ENCODE results near the gene DHRS12.

The DHRS12 gene

DNA sequence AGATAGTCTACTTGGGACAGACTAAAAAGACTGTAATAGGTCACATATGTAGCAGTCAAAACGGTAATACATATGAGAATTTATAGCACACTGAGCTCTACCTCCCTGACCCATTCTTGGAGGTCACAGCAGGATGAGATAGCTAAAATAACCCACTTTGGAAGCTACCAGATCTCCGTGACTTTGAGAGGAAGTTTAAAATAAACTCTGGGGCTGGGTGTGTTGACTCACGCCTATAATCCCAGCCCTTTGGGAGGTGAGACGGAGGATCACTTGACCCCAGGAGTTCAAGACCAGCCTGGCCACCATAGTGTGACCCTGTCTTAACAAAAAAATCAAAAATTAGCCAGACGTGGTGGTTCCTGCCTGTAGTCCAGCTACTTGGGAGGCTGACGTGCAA, 45.3 kb downstream of the DHRS12 start:
- H3K4me3 ChIP-seq (ENCODE audit: control insufficient read depth, low read depth, low read length), result no peak overlapping the region
- TF ChIP-seq, protein P1, sequence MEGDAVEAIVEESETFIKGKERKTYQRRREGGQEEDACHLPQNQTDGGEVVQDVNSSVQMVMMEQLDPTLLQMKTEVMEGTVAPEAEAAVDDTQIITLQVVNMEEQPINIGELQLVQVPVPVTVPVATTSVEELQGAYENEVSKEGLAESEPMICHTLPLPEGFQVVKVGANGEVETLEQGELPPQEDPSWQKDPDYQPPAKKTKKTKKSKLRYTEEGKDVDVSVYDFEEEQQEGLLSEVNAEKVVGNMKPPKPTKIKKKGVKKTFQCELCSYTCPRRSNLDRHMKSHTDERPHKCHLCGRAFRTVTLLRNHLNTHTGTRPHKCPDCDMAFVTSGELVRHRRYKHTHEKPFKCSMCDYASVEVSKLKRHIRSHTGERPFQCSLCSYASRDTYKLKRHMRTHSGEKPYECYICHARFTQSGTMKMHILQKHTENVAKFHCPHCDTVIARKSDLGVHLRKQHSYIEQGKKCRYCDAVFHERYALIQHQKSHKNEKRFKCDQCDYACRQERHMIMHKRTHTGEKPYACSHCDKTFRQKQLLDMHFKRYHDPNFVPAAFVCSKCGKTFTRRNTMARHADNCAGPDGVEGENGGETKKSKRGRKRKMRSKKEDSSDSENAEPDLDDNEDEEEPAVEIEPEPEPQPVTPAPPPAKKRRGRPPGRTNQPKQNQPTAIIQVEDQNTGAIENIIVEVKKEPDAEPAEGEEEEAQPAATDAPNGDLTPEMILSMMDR (IDR thresholded peaks at IDR 0.05; ENCODE audit: control insufficient read depth, insufficient read depth, low read depth, low read length, missing control alignments), result no peak
- DNase-seq (ENCODE audit: low read depth), result no peak

DNA sequence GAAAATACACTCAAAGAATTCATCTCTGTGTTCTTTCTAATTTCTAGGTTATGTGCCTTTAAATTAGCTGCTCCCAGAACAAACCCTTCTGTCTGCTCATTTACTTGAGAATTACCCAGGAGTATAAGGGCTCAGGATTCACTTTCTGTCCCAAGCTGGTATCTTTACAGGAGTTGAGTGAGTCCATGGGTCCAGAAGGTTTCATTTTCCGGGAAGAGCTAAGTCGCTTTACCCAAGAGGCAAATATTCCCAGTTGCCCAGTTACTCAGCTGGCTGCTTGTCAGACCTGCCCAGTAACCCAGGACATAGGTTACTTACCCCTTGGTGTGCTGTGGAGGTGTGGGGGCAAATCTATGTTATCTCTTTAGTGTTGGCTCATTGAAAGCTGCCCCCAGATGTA, 47.3 kb downstream of the DHRS12 start:
- DNase-seq (ENCODE audit: low read depth), result no peak
- no peak overlapping the region for H3K4me3 ChIP-seq (ENCODE audit: control insufficient read depth, low read depth, low read length)
- TF ChIP-seq, protein P1 (IDR thresholded peaks at IDR 0.05; ENCODE audit: control insufficient read depth, insufficient read depth, low read depth, low read length, missing control alignments), result no peak

DNA sequence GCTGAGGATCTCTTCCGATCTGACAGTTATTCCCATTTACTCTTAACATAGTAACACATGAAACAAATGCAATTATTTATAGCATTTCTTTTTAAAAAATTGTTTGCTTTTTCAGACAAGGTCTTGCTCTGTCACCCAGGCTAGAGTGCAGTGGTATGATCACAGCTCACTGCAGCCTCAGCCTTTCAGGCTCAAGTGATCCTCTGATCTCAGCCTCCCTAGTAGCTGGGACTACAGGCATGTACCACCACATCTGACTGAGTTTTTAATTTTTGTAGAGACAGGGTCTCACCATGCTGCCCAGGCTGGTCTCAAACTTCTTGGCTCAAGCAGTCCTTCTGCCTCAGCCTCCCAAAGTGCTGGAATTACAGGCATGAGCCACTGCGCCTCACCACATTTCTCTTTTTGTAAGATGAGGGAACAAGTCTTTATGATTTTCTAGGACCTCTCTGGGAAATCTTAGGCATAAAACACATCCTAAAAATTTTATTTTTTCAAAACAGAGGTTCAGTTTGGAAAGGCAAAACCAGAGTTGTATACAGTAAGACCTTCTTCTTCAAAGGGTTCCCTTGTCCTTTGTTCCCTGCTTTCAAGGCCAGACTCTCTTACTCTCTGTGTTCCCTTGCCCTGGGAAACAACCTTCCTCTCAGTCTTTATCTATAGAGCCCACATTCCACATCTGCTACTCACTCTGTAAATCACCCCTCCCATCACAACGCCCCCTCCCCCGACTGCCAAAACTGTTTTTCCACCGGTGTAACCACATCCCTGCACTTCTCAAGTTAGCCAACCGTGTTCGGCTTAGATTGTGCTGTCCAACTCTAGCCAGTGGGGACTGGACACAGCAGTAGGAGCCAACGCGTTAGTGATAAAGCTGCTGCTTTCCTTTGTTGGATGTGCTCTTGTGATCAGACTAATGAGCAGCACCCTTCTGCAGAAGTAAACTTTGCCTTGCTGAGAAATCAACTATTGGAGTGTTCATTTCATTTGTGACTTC, 56.2 kb downstream of the DHRS12 start:
- TF ChIP-seq, protein P1 (IDR thresholded peaks at IDR 0.05; ENCODE audit: control insufficient read depth, insufficient read depth, low read depth, low read length, missing control alignments), result no peak
- no peak for DNase-seq (ENCODE audit: low read depth)
- H3K4me3 ChIP-seq (ENCODE audit: control insufficient read depth, low read depth, low read length), result no peak overlapping the region

DNA sequence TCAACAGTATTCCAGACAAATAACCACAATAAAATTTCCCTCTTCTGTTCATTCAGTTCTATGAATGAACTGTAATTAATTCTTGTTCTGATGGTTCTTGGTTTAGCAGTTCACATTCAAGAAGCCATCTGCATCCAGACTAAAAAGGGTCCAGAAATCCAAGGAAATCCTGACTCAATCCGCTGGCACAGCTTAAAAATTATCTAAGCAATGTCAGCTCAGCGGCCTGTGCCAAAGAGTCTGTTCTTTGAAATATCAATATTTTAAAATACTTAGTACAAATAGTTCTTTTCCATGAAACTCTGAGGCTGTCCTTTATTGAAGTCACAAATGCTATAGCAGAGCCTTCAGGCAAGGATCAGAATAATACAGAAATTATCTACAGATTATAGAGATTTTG, 57.2 kb downstream of the DHRS12 start:
- TF ChIP-seq, protein P1 (IDR thresholded peaks at IDR 0.05; ENCODE audit: control insufficient read depth, insufficient read depth, low read depth, low read length, missing control alignments), result no peak
- H3K4me3 ChIP-seq (ENCODE audit: control insufficient read depth, low read depth, low read length), result no peak overlapping the region
- DNase-seq (ENCODE audit: low read depth), result no peak

DNA sequence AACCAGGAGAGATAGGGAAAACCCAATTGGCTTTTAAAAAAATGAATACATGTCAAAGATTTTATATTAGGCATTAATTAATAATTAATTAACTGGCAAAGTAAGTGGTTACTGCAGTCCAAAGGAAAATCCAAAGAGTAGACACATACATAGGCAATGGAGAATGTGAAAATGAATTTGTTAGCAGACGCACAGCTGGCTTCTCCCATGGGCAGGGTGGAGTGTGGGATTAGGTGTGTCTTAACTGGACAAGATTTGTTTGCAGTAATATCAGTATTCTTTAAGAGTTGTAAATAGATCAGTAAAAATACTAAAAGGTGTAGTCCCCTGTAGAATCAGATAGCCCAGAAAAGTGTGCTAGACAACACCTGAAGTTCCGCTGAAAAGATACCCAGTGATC, 58.7 kb downstream of the DHRS12 start:
- TF ChIP-seq, protein P1 (IDR thresholded peaks at IDR 0.05; ENCODE audit: control insufficient read depth, insufficient read depth, low read depth, low read length, missing control alignments), result no peak
- H3K4me3 ChIP-seq (ENCODE audit: control insufficient read depth, low read depth, low read length), result no peak overlapping the region
- DNase-seq (ENCODE audit: low read depth), result no peak

DNA sequence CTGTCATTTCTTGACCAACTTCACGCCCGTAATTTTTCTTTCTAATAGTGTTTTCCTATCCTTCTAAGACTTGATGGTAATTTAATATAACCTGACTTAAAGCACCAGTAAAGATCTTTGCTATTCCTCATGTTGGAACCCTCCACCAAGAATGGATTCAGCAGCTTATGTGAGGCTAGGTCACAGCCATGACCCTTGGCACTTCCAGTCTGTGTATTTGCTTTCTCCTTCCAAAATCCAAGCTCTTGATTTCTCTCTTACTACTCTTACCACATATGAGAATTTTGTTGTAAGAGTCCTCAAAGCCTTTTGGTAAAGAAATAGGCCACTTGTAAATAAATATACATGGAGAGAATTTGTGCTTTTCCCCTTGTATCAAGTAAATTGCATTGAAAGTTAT, 61.4 kb downstream of the DHRS12 start:
- DNase-seq (ENCODE audit: low read depth), result no peak
- TF ChIP-seq, protein P1 (IDR thresholded peaks at IDR 0.05; ENCODE audit: control insufficient read depth, insufficient read depth, low read depth, low read length, missing control alignments), result no peak
- no peak overlapping the region for H3K4me3 ChIP-seq (ENCODE audit: control insufficient read depth, low read depth, low read length)
